Measurements from ENCODE around the gene CPPED1.

DNA sequence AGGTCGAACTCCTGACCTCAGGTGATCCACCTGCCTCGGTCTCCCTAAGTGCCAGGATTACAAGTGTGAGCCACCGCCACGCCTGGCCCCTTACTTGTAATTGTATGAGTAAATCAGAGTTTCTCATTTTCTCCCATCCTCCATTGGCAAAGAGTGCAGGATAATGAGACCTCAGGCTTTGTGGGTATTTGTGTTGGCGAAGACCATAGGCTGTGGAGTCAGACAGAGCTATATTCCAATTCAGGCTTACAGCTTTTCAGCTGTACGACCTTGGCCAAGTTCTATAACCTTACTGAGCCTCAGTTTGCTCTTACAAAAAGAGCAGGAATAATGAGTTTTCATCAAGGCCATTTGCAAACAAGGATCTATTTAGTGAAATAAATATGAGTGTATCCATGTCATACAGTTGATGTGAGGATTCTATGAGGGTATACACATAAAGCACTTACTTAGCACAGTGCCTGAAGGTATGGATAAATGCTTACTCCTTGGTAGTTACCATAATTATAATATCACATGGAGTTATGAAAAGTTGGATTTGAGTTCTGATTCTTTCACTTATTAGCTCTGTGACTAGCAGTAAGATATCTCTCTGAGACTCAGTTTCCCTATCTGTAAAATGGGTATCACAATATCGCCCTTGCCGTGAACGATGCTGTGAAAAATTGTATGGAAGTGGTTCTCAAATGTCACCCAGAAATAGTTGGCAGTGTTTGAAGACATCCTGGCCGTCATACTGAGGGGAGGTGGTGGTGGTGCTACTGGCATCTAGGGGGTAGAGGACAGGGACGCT lies 25.6 kb upstream of the CPPED1 start:
- TF ChIP-seq, protein P1, sequence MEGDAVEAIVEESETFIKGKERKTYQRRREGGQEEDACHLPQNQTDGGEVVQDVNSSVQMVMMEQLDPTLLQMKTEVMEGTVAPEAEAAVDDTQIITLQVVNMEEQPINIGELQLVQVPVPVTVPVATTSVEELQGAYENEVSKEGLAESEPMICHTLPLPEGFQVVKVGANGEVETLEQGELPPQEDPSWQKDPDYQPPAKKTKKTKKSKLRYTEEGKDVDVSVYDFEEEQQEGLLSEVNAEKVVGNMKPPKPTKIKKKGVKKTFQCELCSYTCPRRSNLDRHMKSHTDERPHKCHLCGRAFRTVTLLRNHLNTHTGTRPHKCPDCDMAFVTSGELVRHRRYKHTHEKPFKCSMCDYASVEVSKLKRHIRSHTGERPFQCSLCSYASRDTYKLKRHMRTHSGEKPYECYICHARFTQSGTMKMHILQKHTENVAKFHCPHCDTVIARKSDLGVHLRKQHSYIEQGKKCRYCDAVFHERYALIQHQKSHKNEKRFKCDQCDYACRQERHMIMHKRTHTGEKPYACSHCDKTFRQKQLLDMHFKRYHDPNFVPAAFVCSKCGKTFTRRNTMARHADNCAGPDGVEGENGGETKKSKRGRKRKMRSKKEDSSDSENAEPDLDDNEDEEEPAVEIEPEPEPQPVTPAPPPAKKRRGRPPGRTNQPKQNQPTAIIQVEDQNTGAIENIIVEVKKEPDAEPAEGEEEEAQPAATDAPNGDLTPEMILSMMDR (IDR thresholded peaks at IDR 0.05), result no peak
- no peak for TF ChIP-seq POLR2A (IDR thresholded peaks at IDR 0.05)
